Measurements from ENCODE around the gene PEX26.
"Not testable (repeated sequence)": the region's sequence is repeated elsewhere in the genome, so short reads cannot be mapped to it uniquely, and the experiment has no call there.

PEX26 gene

GRCh38 chr22:18101536-18101935 is 23.7 kb downstream of the PEX26 start:
- DNase-seq: no peak

GRCh38 chr22:18103527-18104269 is 25.9 kb downstream of the PEX26 start:
- no peak for DNase-seq

- DNase-seq: no peak
Measured at GRCh38 chr22:18104566-18104965, 26.8 kb downstream of the PEX26 start.

GRCh38 chr22:18105981-18106380 is 28.2 kb downstream of the PEX26 start:
- not testable (repeated sequence) for DNase-seq

- not testable (repeated sequence) for DNase-seq
Measured at GRCh38 chr22:18106550-18107341, 29.0 kb downstream of the PEX26 start.

- no peak for DNase-seq
Measured at GRCh38 chr22:18108187-18108586, 30.4 kb downstream of the PEX26 start.

- no peak for DNase-seq
Measured at GRCh38 chr22:18109410-18110193, 31.8 kb downstream of the PEX26 start.

GRCh38 chr22:18110194-18110953 is 32.6 kb downstream of the PEX26 start, which contains the start of gene TUBA8:
Gene TUBA8 (plus strand): TSS chr22:18110809. CDS start chr22:18110866, 57 bp downstream.
- no peak for DNase-seq

GRCh38 chr22:18110954-18111758 is 33.4 kb downstream of the PEX26 start:
- no peak for DNase-seq

GRCh38 chr22:18111759-18112330 is 34.1 kb downstream of the PEX26 start:
- no peak for DNase-seq

GRCh38 chr22:18112440-18112839 is 34.6 kb downstream of the PEX26 start:
- DNase-seq: no peak

- peak; percentile 30 for DNase-seq
Measured at GRCh38 chr22:18113680-18114394, 36.0 kb downstream of the PEX26 start.

- no peak for DNase-seq
Measured at GRCh38 chr22:18114495-18114894, 36.7 kb downstream of the PEX26 start.

- DNase-seq: no peak
Measured at GRCh38 chr22:18114976-18115652, 37.3 kb downstream of the PEX26 start.

- no peak for DNase-seq
Measured at GRCh38 chr22:18115906-18116371, 38.1 kb downstream of the PEX26 start.

GRCh38 chr22:18116634-18117033 is 38.8 kb downstream of the PEX26 start:
- no peak for DNase-seq

GRCh38 chr22:18118345-18118915 is 40.6 kb downstream of the PEX26 start:
- no peak for DNase-seq

- DNase-seq: no peak
Measured at GRCh38 chr22:18119409-18120110, 41.8 kb downstream of the PEX26 start.

- DNase-seq: no peak
Measured at GRCh38 chr22:18120857-18121256, 43.1 kb downstream of the PEX26 start.
